Measurements from ENCODE around the gene MMUT.
A peak's percentile ranks its signal among the peaks of the same experiment; 100 is the strongest.
"Not testable (repeated sequence)": the region's sequence is repeated elsewhere in the genome, so short reads cannot be mapped to it uniquely, and the experiment has no call there.

The MMUT gene

GRCh38 chr6:49409951-49410542 lies 53.0 kb downstream of the MMUT start:
- ATAC-seq (replicated peaks; ENCODE audit: extremely low read depth, poor library complexity, severe bottlenecking), result no peak
- no peak overlapping the region for H3K27ac Mint-ChIP-seq (ENCODE audit: low read depth)
- no peaks in the 10 kb centered on the region for H3K4me1 Mint-ChIP-seq
- H3K36me3 Mint-ChIP-seq (ENCODE audit: insufficient read depth), result no peaks in the 10 kb centered on the region
- no peaks in the 10 kb centered on the region for H3K9me3 Mint-ChIP-seq
- peaks cover 6% of the 10 kb centered on the region for H3K27me3 Mint-ChIP-seq
- DNase-seq (ENCODE audit: low spot score in 2 of 2), result peak; percentile 24 to 40
- H3K4me3 Mint-ChIP-seq, result no peak overlapping the region

- Mint-ChIP-seq H3K4me1 (no peaks in the 10 kb centered on the region), H3K27ac (ENCODE audit: low read depth) (no peak overlapping the region), H3K36me3 (ENCODE audit: insufficient read depth) (no peaks in the 10 kb centered on the region), H3K27me3 (peaks cover 9% of the 10 kb centered on the region), H3K9me3 (no peaks in the 10 kb centered on the region), H3K4me3 (no peak overlapping the region)
- ATAC-seq (replicated peaks; ENCODE audit: extremely low read depth, poor library complexity, severe bottlenecking) (no peak), DNase-seq (ENCODE audit: low spot score in 2 of 2) (no peak)
These were observed 56.6 kb downstream of the MMUT start for GRCh38 chr6:49406250-49406970.

DNA sequence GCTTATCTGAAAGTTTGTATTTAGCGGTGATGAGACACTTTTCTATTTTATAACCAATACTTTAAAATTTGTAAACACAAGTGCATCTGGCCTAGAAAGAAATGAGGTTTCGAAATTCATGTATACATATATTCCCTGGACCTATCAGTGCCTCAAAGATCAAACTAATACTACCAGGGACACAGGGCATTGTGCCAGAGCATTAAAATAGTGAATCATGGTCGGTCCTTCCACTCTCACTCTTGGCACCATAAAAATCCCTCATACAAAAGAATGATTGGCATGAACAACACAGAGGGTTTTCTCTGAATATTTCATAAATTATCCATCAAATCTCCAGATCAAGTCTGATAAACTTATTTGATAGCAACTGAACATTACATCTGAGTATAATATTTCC lies 62.0 kb downstream of the MMUT start:
- no peaks in the 10 kb centered on the region for H3K9me3 Mint-ChIP-seq
- H3K36me3 Mint-ChIP-seq (ENCODE audit: insufficient read depth), result no peaks in the 10 kb centered on the region
- no peaks in the 10 kb centered on the region for H3K4me1 Mint-ChIP-seq
- no peak overlapping the region for H3K27ac Mint-ChIP-seq (ENCODE audit: low read depth)
- DNase-seq (ENCODE audit: low spot score in 2 of 2), result no peak
- peaks cover 18% of the 10 kb centered on the region for H3K27me3 Mint-ChIP-seq
- H3K4me3 Mint-ChIP-seq, result no peak overlapping the region
- ATAC-seq (replicated peaks; ENCODE audit: extremely low read depth, poor library complexity, severe bottlenecking), result no peak

DNA sequence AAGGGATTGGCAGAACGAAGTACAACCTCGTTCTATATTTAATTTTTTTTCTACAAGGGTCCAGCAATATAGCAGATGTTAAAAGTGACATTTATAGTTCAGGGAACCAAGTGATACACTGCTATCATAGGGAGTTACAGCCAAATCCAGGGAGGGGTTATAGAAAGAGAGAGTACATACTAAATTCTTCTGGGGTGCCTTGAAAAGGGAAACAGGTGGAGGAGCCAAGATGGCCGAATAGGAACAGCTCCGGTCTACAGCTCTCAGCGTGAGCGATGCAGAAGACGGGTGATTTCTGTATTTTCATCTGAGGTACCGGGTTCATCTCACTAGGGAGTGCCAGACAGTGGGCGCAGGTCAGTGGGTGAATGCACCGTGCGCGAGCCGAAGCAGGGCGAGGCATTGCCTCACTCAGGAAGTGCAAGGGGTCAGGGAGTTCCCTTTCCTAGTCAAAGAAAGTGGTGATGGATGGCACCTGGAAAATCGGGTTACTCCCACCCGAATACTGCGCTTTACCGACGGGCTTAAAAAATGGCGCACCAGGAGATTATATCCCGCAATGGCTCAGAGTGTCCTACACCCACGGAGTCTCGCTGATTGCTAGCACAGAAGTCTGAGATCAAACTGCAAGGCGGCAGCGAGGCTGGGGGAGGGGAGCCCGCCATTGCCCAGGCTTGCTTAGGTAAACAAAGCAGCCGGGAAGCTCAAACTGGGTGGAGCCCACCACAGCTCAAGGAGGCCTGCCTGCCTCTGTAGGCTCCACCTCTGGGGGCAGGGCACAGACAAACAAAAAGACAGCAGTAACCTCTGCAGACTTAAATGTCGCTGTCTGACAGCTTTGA lies 76.2 kb downstream of the MMUT start:
- not testable (repeated sequence) for H3K36me3 Mint-ChIP-seq (ENCODE audit: insufficient read depth); DNase-seq (ENCODE audit: low spot score in 2 of 2); H3K4me3 Mint-ChIP-seq; H3K4me1 Mint-ChIP-seq; ATAC-seq (replicated peaks; ENCODE audit: extremely low read depth, poor library complexity, severe bottlenecking); H3K27ac Mint-ChIP-seq (ENCODE audit: low read depth); H3K9me3 Mint-ChIP-seq
- peaks cover 14% of the 10 kb centered on the region for H3K27me3 Mint-ChIP-seq

DNA sequence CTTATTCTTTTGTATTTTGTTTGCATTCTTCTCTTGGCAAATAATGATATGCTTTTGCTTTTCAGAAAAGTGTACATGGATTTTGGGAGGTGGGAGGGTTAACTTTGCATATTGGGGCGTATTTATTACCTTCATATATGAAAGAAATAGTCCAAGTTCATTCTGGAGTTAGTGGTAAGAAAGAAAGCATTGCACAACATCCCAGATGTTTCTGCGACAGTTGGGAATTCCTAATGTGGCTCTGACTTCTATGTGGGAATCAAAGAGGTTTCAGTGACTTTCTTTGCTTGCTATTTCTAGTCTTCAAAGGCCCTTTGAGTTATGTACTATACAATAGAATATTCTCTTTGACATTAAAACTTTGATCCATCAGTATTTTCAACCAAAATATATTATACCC lies 78.1 kb downstream of the MMUT start:
- Mint-ChIP-seq H3K36me3 (ENCODE audit: insufficient read depth) (peaks cover 1% of the 10 kb centered on the region), H3K4me1 (no peaks in the 10 kb centered on the region), H3K4me3 (no peak overlapping the region), H3K27me3 (peaks cover 17% of the 10 kb centered on the region), H3K27ac (ENCODE audit: low read depth) (no peak overlapping the region), H3K9me3 (no peaks in the 10 kb centered on the region)
- no peak for ATAC-seq (replicated peaks; ENCODE audit: extremely low read depth, poor library complexity, severe bottlenecking)
- no peak for DNase-seq (ENCODE audit: low spot score in 2 of 2)

Data from central memory CD8-positive, alpha-beta T cell (primary cell).